ENCODE measurements around the gene ABCC6. TPM values are rescaled to one million over a fixed set of nuclear protein-coding genes. Genes with fewer than 3 reads are reported as not detected.
"Not testable (repeated sequence)": the region's sequence is repeated elsewhere in the genome, so short reads cannot be mapped to it uniquely, and the experiment has no call there.

ABCC6 gene
- total RNA-seq, 4 donors from 2014 or later: 0.20 to 7.0 (median 0.66) TPM

GRCh38 chr16:16185095-16185494 is 38.2 kb downstream of the ABCC6 start:
- DNase-seq (ENCODE audit: low spot score in 2 of 2): no peak
- TF ChIP-seq EP300 (IDR thresholded peaks at IDR 0.05) (no peak), CTCF (IDR thresholded peaks at IDR 0.05) (no peak), POLR2A (IDR thresholded peaks at IDR 0.05) (no peak)
- no peaks in the 10 kb centered on the region for H3K4me1 ChIP-seq
- H3K27ac ChIP-seq: no peak overlapping the region
- WGBS, 2 donors: 67 to 70% methylated on average over 4 of the region's 4 CpGs
- H3K4me3 ChIP-seq: no peak overlapping the region
- no peaks in the 10 kb centered on the region for H3K36me3 ChIP-seq
- H3K27me3 ChIP-seq: no peaks in the 10 kb centered on the region
- H3K9me3 ChIP-seq: no peaks in the 10 kb centered on the region

- Histone ChIP-seq H3K27ac (no peak overlapping the region), H3K9me3 (no peaks in the 10 kb centered on the region), H3K27me3 (no peaks in the 10 kb centered on the region), H3K4me3 (no peak overlapping the region), H3K4me1 (no peaks in the 10 kb centered on the region), H3K36me3 (no peaks in the 10 kb centered on the region)
- DNase-seq (ENCODE audit: low spot score in 2 of 2): no peak
- TF ChIP-seq EP300 (IDR thresholded peaks at IDR 0.05): no peak
- 80 to 88% methylated on average over 3 to 4 of the region's 5 CpGs for WGBS, 2 donors
Observed at GRCh38 chr16:16184594-16184993, 38.7 kb downstream of the ABCC6 start.

DNA sequence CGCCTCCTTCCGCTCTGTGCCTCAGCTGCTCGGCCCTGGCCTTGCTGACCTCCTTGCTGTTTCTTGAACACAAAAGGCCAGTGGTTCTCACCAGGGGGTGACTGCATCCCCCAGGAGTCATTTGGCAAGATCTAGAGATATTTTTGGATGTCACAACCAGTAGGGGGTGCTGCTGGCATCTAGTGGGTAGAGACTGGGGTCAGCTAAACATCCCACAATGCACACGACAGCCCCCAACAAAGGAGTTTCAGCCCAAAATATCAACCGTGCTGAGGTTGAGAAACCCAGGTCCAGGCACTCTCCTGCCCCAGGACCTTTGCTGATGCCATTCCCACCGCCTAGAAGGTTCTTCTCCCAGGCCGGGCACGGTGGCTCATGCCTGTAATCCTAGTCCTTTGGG is 39.7 kb downstream of the ABCC6 start:
- no peaks in the 10 kb centered on the region for H3K27me3 ChIP-seq
- no peak overlapping the region for H3K27ac ChIP-seq
- no peak overlapping the region for H3K4me3 ChIP-seq
- no peak for DNase-seq (ENCODE audit: low spot score in 2 of 2)
- no peaks in the 10 kb centered on the region for H3K36me3 ChIP-seq
- TF ChIP-seq EP300 (IDR thresholded peaks at IDR 0.05) (no peak), POLR2A (IDR thresholded peaks at IDR 0.05) (no peak), CTCF (IDR thresholded peaks at IDR 0.05) (no peak)
- H3K9me3 ChIP-seq: no peaks in the 10 kb centered on the region
- WGBS, 2 donors: 68 to 82% methylated on average over 8 of the region's 8 CpGs
- no peaks in the 10 kb centered on the region for H3K4me1 ChIP-seq

- WGBS, 2 donors: 75 to 81% methylated on average over 8 of the region's 8 CpGs
- no peak overlapping the region for H3K4me3 ChIP-seq
Observed at GRCh38 chr16:16182918-16183317, 40.4 kb downstream of the ABCC6 start.

GRCh38 chr16:16181748-16182147 is 41.5 kb downstream of the ABCC6 start:
- H3K27me3 ChIP-seq; H3K9me3 ChIP-seq; H3K27ac ChIP-seq; H3K4me3 ChIP-seq; H3K4me1 ChIP-seq; DNase-seq (ENCODE audit: low spot score in 2 of 2); H3K36me3 ChIP-seq: not testable (repeated sequence)
- 67 to 74% methylated on average over 3 of the region's 3 CpGs for WGBS, 2 donors

More at GRCh38 chr16:16182918-16183317, 40.4 kb downstream of the ABCC6 start:
- no peaks in the 10 kb centered on the region for H3K4me1 ChIP-seq
- H3K27ac ChIP-seq: no peak overlapping the region
- no peaks in the 10 kb centered on the region for H3K27me3 ChIP-seq
- TF ChIP-seq EP300 (IDR thresholded peaks at IDR 0.05) (no peak), CTCF (IDR thresholded peaks at IDR 0.05) (no peak), POLR2A (IDR thresholded peaks at IDR 0.05) (no peak)
- H3K36me3 ChIP-seq: no peaks in the 10 kb centered on the region
- DNase-seq (ENCODE audit: low spot score in 2 of 2): no peak
- H3K9me3 ChIP-seq: no peaks in the 10 kb centered on the region

GRCh38 chr16:16178455-16179162 is 44.7 kb downstream of the ABCC6 start:
- H3K4me3 ChIP-seq: no peak overlapping the region
- no peaks in the 10 kb centered on the region for H3K4me1 ChIP-seq
- H3K27ac ChIP-seq: no peak overlapping the region
- TF ChIP-seq CTCF (IDR thresholded peaks at IDR 0.05): no peak
- TF ChIP-seq POLR2A (IDR thresholded peaks at IDR 0.05): no peak
- no peak for TF ChIP-seq EP300 (IDR thresholded peaks at IDR 0.05)
- no peaks in the 10 kb centered on the region for H3K27me3 ChIP-seq
- 83 to 91% methylated on average over 7 of the region's 7 CpGs for WGBS, 2 donors
- H3K9me3 ChIP-seq: peaks cover 0 to 7% (median 0%) of the 10 kb centered on the region in 4 donors
- no peak for DNase-seq (ENCODE audit: low spot score in 2 of 2)
- H3K36me3 ChIP-seq: no peaks in the 10 kb centered on the region
